Measurements from ENCODE around the gene CNKSR3. TPM values are rescaled to one million over a fixed set of nuclear protein-coding genes. Genes with fewer than 3 reads are reported as not detected.

CNKSR3 gene
- polyA plus RNA-seq, 1 donor from 2014 or later: 3.0 TPM

DNA sequence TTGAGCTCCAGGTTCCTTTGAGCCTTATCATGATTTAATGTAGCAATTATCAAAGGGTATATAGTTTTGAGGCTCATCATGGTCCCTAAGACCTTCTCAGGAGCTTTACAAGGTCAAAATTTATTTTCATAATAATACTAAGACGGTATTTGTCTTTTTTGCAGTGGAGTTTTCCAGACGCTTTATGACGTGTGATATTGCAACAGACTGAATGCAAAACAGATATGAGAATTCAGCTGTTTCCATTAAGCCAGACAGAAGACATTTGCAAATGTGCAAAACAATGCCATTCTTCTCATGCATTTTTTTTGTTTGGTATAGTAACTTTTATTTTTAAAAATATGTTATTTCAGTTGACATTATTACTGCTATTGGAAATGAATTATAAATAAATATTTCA lies 24.7 kb upstream of the CNKSR3 start:
- Histone ChIP-seq H3K4me2 (ENCODE audit: low read length) (no peak overlapping the region), H3K36me3 (ENCODE audit: insufficient read depth, low read length) (no peaks in the 10 kb centered on the region), H3K9ac (ENCODE audit: low read length) (no peak overlapping the region), H3F3A (ENCODE audit: insufficient read depth, low read length, poor library complexity, severe bottlenecking) (no peaks in the 10 kb centered on the region), H3K27me3 (ENCODE audit: insufficient read depth, low read depth, low read length) (no peaks in the 10 kb centered on the region), H2AFZ (ENCODE audit: low read depth, low read length) (no peak overlapping the region), H4K20me1 (ENCODE audit: insufficient read depth) (no peaks in the 10 kb centered on the region), H3K79me2 (replicated peaks; ENCODE audit: insufficient read depth, low read length) (no peaks in the 10 kb centered on the region), H3K9me3 (ENCODE audit: low read length) (no peaks in the 10 kb centered on the region), H3K4me3 (ENCODE audit: low read length) (no peak overlapping the region), H3K9me2 (ENCODE audit: insufficient read depth, low read length) (no peaks in the 10 kb centered on the region), H3K27ac (ENCODE audit: low read length) (no peak overlapping the region)
- TF ChIP-seq, protein P1, sequence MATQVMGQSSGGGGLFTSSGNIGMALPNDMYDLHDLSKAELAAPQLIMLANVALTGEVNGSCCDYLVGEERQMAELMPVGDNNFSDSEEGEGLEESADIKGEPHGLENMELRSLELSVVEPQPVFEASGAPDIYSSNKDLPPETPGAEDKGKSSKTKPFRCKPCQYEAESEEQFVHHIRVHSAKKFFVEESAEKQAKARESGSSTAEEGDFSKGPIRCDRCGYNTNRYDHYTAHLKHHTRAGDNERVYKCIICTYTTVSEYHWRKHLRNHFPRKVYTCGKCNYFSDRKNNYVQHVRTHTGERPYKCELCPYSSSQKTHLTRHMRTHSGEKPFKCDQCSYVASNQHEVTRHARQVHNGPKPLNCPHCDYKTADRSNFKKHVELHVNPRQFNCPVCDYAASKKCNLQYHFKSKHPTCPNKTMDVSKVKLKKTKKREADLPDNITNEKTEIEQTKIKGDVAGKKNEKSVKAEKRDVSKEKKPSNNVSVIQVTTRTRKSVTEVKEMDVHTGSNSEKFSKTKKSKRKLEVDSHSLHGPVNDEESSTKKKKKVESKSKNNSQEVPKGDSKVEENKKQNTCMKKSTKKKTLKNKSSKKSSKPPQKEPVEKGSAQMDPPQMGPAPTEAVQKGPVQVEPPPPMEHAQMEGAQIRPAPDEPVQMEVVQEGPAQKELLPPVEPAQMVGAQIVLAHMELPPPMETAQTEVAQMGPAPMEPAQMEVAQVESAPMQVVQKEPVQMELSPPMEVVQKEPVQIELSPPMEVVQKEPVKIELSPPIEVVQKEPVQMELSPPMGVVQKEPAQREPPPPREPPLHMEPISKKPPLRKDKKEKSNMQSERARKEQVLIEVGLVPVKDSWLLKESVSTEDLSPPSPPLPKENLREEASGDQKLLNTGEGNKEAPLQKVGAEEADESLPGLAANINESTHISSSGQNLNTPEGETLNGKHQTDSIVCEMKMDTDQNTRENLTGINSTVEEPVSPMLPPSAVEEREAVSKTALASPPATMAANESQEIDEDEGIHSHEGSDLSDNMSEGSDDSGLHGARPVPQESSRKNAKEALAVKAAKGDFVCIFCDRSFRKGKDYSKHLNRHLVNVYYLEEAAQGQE (IDR thresholded peaks at IDR 0.05; ENCODE audit: borderline replicate concordance): no peak
- TF ChIP-seq TAF1 (IDR thresholded peaks at IDR 0.05; ENCODE audit: low read depth) (no peak), POLR2AphosphoS5 (IDR thresholded peaks at IDR 0.05) (no peak), SMC3 (conservative IDR thresholded peaks at IDR 0.05; ENCODE audit: poor library complexity) (no peak), EP300 (conservative IDR thresholded peaks at IDR 0.05; ENCODE audit: poor library complexity, severe bottlenecking) (no peak), RAD21 (conservative IDR thresholded peaks at IDR 0.05) (no peak), EZH2 (IDR thresholded peaks at IDR 0.05; ENCODE audit: borderline replicate concordance, insufficient read depth, low read length, poor library complexity, severe bottlenecking) (no peak), MXI1 (conservative IDR thresholded peaks at IDR 0.05; ENCODE audit: poor library complexity, severe bottlenecking) (no peak)
- TF ChIP-seq, protein P2, sequence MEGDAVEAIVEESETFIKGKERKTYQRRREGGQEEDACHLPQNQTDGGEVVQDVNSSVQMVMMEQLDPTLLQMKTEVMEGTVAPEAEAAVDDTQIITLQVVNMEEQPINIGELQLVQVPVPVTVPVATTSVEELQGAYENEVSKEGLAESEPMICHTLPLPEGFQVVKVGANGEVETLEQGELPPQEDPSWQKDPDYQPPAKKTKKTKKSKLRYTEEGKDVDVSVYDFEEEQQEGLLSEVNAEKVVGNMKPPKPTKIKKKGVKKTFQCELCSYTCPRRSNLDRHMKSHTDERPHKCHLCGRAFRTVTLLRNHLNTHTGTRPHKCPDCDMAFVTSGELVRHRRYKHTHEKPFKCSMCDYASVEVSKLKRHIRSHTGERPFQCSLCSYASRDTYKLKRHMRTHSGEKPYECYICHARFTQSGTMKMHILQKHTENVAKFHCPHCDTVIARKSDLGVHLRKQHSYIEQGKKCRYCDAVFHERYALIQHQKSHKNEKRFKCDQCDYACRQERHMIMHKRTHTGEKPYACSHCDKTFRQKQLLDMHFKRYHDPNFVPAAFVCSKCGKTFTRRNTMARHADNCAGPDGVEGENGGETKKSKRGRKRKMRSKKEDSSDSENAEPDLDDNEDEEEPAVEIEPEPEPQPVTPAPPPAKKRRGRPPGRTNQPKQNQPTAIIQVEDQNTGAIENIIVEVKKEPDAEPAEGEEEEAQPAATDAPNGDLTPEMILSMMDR (IDR thresholded peaks at IDR 0.05; ENCODE audit: poor library complexity, severe bottlenecking): no peak

DNA sequence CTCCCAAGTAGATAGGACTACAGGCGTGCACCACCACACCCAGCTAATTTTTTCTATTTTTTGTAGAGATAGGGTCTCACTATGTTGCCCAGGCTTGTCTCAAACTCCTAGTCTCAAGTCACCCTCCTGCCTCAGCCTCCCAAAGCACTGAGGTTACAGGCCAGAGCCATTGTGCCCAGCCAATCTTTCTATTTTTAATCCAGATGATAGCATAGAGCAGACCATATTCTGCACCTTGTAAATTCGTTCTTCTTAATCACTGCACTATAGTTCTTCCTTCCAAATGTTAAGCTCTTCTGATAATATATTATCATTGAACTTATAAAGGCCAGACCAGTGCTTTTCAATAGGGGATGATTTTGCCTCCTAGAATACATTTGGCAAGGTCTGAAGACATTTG lies 24.0 kb upstream of the CNKSR3 start:
- TF ChIP-seq, protein P2 (IDR thresholded peaks at IDR 0.05; ENCODE audit: poor library complexity, severe bottlenecking): no peak
- TF ChIP-seq MXI1 (conservative IDR thresholded peaks at IDR 0.05; ENCODE audit: poor library complexity, severe bottlenecking) (no peak), TAF1 (IDR thresholded peaks at IDR 0.05; ENCODE audit: low read depth) (no peak), EP300 (conservative IDR thresholded peaks at IDR 0.05; ENCODE audit: poor library complexity, severe bottlenecking) (no peak), EZH2 (IDR thresholded peaks at IDR 0.05; ENCODE audit: borderline replicate concordance, insufficient read depth, low read length, poor library complexity, severe bottlenecking) (no peak), SMC3 (conservative IDR thresholded peaks at IDR 0.05; ENCODE audit: poor library complexity) (no peak), POLR2AphosphoS5 (IDR thresholded peaks at IDR 0.05) (no peak)
- TF ChIP-seq, protein P1 (IDR thresholded peaks at IDR 0.05; ENCODE audit: borderline replicate concordance): no peak
- Histone ChIP-seq H4K20me1 (ENCODE audit: insufficient read depth) (no peaks in the 10 kb centered on the region), H3K9ac (ENCODE audit: low read length) (no peak overlapping the region), H3K27ac (ENCODE audit: low read length) (no peak overlapping the region), H3K4me2 (ENCODE audit: low read length) (no peak overlapping the region), H3K4me3 (ENCODE audit: low read length) (no peak overlapping the region), H2AFZ (ENCODE audit: low read depth, low read length) (no peak overlapping the region), H3K36me3 (ENCODE audit: insufficient read depth, low read length) (no peaks in the 10 kb centered on the region), H3K9me2 (ENCODE audit: insufficient read depth, low read length) (no peaks in the 10 kb centered on the region), H3K9me3 (ENCODE audit: low read length) (no peaks in the 10 kb centered on the region), H3K27me3 (ENCODE audit: insufficient read depth, low read depth, low read length) (no peaks in the 10 kb centered on the region), H3K79me2 (replicated peaks; ENCODE audit: insufficient read depth, low read length) (no peaks in the 10 kb centered on the region), H3F3A (ENCODE audit: insufficient read depth, low read length, poor library complexity, severe bottlenecking) (no peaks in the 10 kb centered on the region)

Data from neural cell (in vitro differentiated cells).